GM23248 (cell line): Measurements from ENCODE around the gene AP2A2.

ENCODE experiments used
- EZH2 ChIP-seq: fragments of 200-600 bp; sonication (generic); IDR thresholded peaks from 2 replicates; pipeline ENCODE4 v1.6.1; 2018; ENCODE audit warnings: antibody characterized with exemption, mild to moderate bottlenecking; ENCODE audit not compliant: insufficient read depth, poor library complexity, severe bottlenecking
- EZH2phosphoT487 ChIP-seq: fragments of 200-600 bp; sonication (generic); IDR thresholded peaks from 2 replicates; pipeline ENCODE4 v1.6.1; 2018; ENCODE audit warnings: antibody characterized with exemption, moderate library complexity, mild to moderate bottlenecking, low read depth; ENCODE audit not compliant: insufficient read depth

GRCh38 chr11:926341-926916 lies 759 bp downstream of the AP2A2 start:
- TF ChIP-seq EZH2 (no peak), EZH2phosphoT487 (no peak)
